ENCODE results near the gene LAMC1.

- TF ChIP-seq CTCF (conservative IDR thresholded peaks at IDR 0.05; ENCODE audit: low read depth, low read length), result no peak
- TF ChIP-seq BHLHE40 (IDR thresholded peaks at IDR 0.05; ENCODE audit: low read depth, low read length), result no peak
- no peak for TF ChIP-seq USF2 (IDR thresholded peaks at IDR 0.05; ENCODE audit: low read depth, low read length)
- TF ChIP-seq RAD21 (IDR thresholded peaks at IDR 0.05; ENCODE audit: low read length), result no peak
- no peak for TF ChIP-seq ELK1 (IDR thresholded peaks at IDR 0.05; ENCODE audit: borderline replicate concordance, low read depth, low read length)
- TF ChIP-seq MXI1 (IDR thresholded peaks at IDR 0.05; ENCODE audit: borderline replicate concordance, low read depth, low read length), result no peak
- no peak for TF ChIP-seq POLR2A (IDR thresholded peaks at IDR 0.05; ENCODE audit: low read depth, low read length)
- no peak for TF ChIP-seq CHD1 (IDR thresholded peaks at IDR 0.05; ENCODE audit: low read depth, low read length)
- no peak for TF ChIP-seq RCOR1 (IDR thresholded peaks at IDR 0.05; ENCODE audit: insufficient replicate concordance, low read length)
- TF ChIP-seq FOS (IDR thresholded peaks at IDR 0.05; ENCODE audit: low read depth, low read length), result no peak
These were observed 82.2 kb downstream of the LAMC1 start for GRCh38 chr1:183105449-183105848.

Measured in IMR-90 (cell line).